ENCODE measurements around the gene LHX2. TPM values are rescaled to one million over a fixed set of nuclear protein-coding genes. Genes with fewer than 3 reads are reported as not detected.

LHX2 gene
- polyA plus RNA-seq, 1 of the 3 experiments (the other 2 are of a cell fraction) = not detected

DNA sequence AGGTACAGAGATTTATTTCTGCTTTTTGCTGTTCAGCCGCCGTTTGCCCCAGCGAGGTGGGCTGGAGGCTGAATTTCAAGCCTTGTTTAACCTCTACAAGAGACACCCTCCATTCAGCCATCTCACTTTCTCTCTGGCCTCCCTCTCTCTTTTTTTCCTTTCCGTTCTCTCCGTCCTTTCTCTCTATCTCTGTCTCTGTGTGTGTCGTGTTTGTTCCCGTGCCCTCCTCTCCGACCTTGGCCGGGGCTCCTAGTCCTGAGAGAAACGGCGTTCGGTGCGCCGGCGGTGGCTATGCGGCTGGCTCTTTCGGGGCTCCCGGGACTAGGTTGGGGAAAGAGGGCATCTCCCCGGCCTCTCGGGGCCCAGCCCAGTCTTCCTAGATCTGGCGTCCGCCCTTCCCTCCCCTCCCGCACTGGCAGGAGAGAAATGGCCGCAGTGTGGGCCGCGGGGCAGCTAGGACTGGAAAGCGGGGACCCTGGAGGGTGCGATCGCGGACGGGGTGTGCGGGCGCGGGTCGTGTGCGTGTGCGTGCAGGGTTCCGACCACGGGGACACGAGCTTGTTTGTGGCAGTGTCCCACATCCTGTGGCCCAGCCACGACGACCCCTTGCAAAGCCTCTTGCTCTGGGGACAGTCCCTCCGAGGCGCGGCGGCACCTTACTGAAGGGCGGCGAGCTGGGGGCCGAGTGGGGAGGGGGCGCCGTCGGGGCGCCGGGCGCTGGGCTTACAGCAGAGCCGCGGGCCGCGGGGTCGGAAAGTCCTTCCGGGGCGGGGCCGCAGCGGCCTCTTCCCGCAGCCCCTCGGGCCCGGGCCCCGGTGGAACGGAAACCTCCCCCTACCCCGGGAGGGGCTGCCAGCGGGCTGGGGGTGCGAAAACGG lies 5.7 kb downstream of the LHX2 start:
- Histone ChIP-seq H3K4me2 (no peak overlapping the region), H3K9me2 (no peaks in the 10 kb centered on the region), H3K36me3 (replicated peaks in 1 of 2; ENCODE audit: control insufficient read depth in 1 of 2, insufficient read depth in 2 of 2, low read length in 1 of 2) (no peaks in the 10 kb centered on the region), H2AFZ (ENCODE audit: low read depth) (no peak overlapping the region), H4K20me1 (ENCODE audit: insufficient read depth) (peaks cover 22% of the 10 kb centered on the region; the same call in 1 of the 2 replicates), H3K4me3 (ENCODE audit: low read depth in 2 of 2, low read length in 1 of 2) (no peak overlapping the region), H3K27ac (ENCODE audit: low read depth in 2 of 2, low read length in 1 of 2) (no peak overlapping the region), H3K79me2 (ENCODE audit: insufficient read depth) (no peaks in the 10 kb centered on the region), H3K4me1 (ENCODE audit: control insufficient read depth in 1 of 2, insufficient read depth in 2 of 2, low read depth in 1 of 2, low read length in 1 of 2) (no peaks in the 10 kb centered on the region; a peak in 1 of 4 replicates), H3K9me3 (no peaks in the 10 kb centered on the region), H3K27me3 (ENCODE audit: insufficient read depth) (peaks cover 100% of the 10 kb centered on the region), H3F3A (replicated peaks; ENCODE audit: insufficient read depth) (peaks cover 3% of the 10 kb centered on the region), H3K9ac (no peak overlapping the region)
- ChIA-PET CTCF (interaction anchor here (0.6 to 12.0 kb wide), 7 partner anchors 8 to 488 kb away, joined by 3 to 89 read pairs (median 3); no protein-coding TSS in a partner anchor), POLR2A (no interaction called here)
- TF ChIP-seq RFX5 (IDR thresholded peaks at IDR 0.05; ENCODE audit: low read length) (no peak), EZH2phosphoT487 (IDR thresholded peaks at IDR 0.05; ENCODE audit: borderline replicate concordance, low read depth) (0 out of 2 replicates have a peak, but pooled peaks have one; percentile 72)
- DNase-seq = peak; percentile 51
- WGBS (ENCODE audit: low lambda C conversion rate) = 27% methylated on average over 33 of the region's 73 CpGs

DNA sequence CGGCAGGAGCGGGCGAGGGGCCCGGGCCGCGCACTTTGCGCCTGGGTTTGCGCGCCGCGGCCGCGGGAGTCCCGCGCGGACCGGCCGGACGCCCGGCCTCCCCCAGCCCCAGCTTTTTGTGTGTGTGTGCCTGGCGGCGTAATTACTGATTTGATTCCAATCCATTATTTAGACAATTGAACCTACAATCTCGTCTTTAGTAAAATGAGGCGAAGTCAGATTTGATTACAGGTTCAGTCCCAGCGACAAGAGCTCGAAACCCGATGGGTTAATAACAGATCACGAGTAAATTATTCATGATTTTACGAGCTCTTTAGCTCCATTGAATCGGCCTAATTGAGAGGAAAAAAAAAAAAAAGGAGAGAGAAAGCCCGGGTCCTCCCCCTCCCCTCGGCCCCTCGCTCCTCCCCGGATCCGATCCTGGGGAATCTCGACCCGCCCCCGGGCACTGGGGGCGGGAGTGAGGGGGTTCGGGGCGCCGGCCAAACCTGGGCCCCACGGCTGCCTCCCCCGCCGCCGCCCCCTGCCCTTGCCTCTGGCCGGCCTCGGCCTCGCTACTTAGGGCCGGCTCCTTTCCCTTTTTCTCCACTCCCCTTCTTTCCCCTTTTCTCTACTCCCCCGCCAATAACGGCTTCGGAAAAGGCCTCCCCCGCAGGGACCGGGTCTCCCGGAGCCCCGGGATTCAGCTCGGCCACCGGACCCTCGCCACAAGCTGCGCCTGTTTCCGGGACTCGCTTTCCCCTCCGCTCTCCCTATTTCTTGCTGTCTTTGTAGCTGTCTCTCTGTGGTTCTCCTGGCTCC lies 6.6 kb downstream of the LHX2 start:
- Histone ChIP-seq H3F3A (replicated peaks; ENCODE audit: insufficient read depth) (no peaks in the 10 kb centered on the region), H3K4me3 (ENCODE audit: low read depth in 2 of 2, low read length in 1 of 2) (no peak overlapping the region; a peak in 2 of 4 replicates), H3K79me2 (ENCODE audit: insufficient read depth) (no peaks in the 10 kb centered on the region), H3K36me3 (replicated peaks in 1 of 2; ENCODE audit: control insufficient read depth in 1 of 2, insufficient read depth in 2 of 2, low read length in 1 of 2) (no peaks in the 10 kb centered on the region), H3K9me3 (no peaks in the 10 kb centered on the region), H4K20me1 (ENCODE audit: insufficient read depth) (peaks cover 22% of the 10 kb centered on the region; the same call in 1 of the 2 replicates), H3K4me2 (peak overlapping the region; percentile 50; the same call in 1 of the 2 replicates), H3K27ac (ENCODE audit: low read depth in 2 of 2, low read length in 1 of 2) (no peak overlapping the region), H3K27me3 (ENCODE audit: insufficient read depth) (peaks cover 100% of the 10 kb centered on the region), H3K9me2 (no peaks in the 10 kb centered on the region), H3K4me1 (ENCODE audit: control insufficient read depth in 1 of 2, insufficient read depth in 2 of 2, low read depth in 1 of 2, low read length in 1 of 2) (no peaks in the 10 kb centered on the region; a peak in 1 of 4 replicates), H2AFZ (ENCODE audit: low read depth) (no peak overlapping the region), H3K9ac (no peak overlapping the region)
- ChIA-PET CTCF (interaction anchor here (0.9 to 12.0 kb wide), 5 partner anchors 9 to 473 kb away, joined by 3 to 89 read pairs (median 4); no protein-coding TSS in a partner anchor), POLR2A (no interaction called here)
- peak; percentile 58 for DNase-seq
- TF ChIP-seq EZH2phosphoT487 (IDR thresholded peaks at IDR 0.05; ENCODE audit: borderline replicate concordance, low read depth) (peak; percentile 91; the same call in 1 of the 2 replicates), RAD21 (IDR thresholded peaks at IDR 0.05; ENCODE audit: low read length) (no peak), NRF1 (IDR thresholded peaks at IDR 0.05; ENCODE audit: low read depth, low read length) (no peak)
- WGBS (ENCODE audit: low lambda C conversion rate) = 20% methylated on average over 51 of the region's 64 CpGs
